ENCODE data around the gene MYPN. TPM values are rescaled to one million over a fixed set of nuclear protein-coding genes. Genes with fewer than 3 reads are reported as not detected.
"Not testable (repeated sequence)": the region's sequence is repeated elsewhere in the genome, so short reads cannot be mapped to it uniquely, and the experiment has no call there.

The MYPN gene
- total RNA-seq, 2 donors from 2014 or later = 0.23 to 2.5 TPM

DNA sequence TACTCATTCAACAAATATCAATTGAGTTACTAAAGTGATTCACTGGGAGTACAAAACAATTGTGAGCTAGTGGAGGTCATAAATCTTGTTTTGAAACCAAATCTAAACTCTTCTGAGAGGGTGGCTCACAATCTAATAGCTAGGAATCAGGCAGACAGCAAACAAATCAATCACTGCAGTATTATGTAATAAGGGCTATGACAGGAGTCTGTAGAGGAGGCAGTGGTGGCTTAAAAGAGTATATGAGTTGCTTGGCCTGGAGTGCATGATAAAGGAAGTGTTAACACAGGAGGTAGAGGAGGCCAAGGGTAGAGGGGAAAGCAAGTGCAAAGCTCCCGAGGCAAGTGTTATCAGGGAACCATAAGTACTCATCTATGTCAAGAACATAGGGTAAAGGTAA lies 16.5 kb downstream of the MYPN start:
- intact Hi-C loops (cut with DNase I) = no loop called here
- DNase-seq (ENCODE audit: low spot score) = no peak

DNA sequence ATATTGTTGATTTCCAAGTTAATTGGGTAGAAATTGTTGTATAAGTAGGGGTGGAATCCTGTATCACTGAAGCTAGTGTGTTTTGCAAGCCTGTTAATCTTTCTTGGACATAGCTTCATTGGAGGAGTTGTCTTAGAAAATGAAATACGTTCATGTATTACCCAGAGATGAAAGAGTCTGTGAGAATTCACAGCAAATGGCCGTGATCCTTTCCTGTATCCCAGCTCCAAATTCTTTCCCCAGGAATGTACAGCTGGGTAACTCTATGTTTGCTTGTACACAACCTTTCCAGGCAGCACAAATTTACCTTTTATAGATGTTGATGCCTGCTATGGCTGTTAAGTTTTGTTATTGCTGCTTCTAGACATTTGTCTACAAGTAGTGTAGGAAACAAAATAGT lies 18.7 kb downstream of the MYPN start:
- intact Hi-C loops (cut with DNase I) = no loop called here
- no peak for DNase-seq (ENCODE audit: low spot score)

DNA sequence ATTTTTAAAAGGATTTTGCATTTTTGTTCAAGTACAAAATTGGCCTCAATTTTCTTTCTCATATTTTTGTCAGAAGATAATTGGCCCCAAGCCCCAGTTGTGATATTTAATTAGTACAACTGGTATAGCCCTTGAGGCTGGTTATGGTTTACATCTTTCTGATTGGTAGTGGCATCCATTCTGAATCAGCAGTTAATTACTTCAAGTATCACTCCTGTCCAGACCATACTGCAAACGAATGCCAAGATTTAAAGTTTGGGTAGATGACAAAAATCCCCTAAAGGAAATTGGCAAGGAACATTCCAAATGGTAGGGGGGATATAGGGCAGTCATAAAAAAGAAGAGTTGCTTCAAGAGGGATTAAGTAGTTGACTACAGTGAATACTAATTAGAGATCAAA lies 23.1 kb downstream of the MYPN start:
- intact Hi-C loops (cut with DNase I) = no loop called here
- DNase-seq (ENCODE audit: low spot score) = no peak

DNA sequence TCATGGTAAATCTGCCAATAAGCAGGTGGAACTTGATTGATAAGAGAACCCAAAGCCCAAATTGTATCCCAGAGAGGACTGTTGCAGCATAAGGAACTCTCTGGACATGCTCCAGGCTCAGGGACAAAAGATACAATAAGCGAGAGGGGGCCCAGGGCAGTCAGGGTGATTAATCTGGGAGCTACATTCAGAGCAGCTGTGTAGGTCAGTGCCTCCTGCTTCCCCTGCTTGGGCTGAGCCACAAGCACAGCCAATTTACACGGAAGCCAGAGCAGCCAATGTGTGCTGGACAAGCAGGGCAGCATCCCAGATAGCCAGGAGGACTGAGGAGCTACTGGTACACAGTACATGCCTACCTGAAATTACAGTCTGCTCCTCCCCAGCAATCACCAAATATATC lies 24.2 kb downstream of the MYPN start:
- intact Hi-C loops (cut with DNase I) = no loop called here
- DNase-seq (ENCODE audit: low spot score) = no peak

DNA sequence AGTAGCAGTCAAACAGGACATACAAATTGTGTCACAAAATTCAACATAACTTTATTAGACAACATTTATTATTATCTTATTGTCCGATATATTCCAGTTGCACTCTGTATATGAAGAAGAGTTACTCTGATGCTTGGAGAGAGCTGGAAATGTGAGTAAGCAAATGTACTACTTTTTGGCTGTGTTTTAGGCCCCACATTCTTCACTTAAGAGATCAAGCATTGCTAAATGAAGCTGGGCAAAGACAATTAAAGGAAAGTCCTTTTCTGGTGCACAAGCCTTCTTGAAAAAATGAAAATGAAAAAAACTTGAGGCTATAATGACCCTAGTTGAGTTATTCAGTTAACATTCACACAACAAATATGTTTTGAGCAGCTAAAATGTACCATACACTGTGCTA lies 26.1 kb downstream of the MYPN start:
- no peak for DNase-seq (ENCODE audit: low spot score)
- intact Hi-C loops (cut with DNase I) = no loop called here

DNA sequence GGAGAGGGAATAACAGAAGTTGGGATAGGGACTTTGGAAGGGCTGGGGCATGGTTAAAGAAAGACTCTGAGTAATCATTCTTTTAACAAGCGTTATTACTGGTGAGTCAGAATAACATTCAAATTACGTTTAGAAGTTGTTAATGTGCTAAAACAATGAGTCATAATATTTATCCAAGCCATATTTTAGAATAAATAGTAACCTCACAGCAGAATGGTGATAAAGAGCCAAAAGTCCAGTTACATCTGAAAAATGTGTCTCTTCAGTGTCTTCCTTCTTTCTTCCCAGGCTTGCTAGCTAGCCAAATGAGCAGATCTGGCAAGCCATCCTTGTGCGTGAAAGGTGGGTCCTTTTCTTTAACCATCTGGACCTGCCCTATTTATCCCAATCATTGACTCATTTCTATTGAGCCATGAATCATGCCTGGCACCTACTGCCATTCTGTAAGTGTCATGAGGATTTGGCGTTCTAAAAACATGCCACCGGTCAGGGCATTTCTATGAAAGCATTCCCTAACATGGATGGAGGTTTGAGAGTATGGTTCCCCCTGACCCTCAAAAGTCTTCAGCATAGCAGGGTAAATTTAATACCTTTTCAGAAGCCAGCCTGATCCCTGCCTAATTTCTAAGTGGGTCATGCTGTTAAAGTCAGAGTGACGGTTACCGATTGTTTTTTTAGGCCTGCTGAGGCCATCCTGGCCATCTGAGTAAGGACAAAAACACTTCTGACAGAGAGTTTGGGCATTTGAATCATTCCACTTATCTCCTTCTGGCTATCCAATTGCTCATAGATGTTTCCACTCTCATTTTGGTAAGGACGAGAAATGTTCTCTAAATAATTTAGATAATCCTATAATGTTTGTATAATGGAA lies 26.9 kb downstream of the MYPN start:
- no peak for DNase-seq (ENCODE audit: low spot score)
- intact Hi-C loops (cut with DNase I) = no loop called here

DNA sequence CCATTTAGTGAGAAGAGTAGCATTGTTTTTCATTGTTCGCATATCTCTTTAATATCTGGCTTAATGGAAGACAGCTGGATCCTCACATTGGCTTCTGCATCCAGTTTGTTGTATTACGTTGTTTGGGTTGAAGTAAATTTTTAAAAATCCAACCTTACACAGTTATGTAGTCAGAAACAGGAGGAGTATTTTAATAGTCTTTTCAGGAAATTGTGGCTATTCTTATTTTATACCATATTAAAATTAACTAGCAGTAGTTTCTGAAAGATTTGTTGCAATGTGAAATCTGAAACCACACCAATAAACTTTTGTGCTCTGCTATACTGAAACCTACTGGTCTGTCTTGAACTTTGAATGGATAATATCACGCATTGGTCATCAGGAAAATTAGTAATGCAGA lies 27.9 kb downstream of the MYPN start:
- DNase-seq (ENCODE audit: low spot score) = no peak
- intact Hi-C loops (cut with DNase I) = no loop called here

DNA sequence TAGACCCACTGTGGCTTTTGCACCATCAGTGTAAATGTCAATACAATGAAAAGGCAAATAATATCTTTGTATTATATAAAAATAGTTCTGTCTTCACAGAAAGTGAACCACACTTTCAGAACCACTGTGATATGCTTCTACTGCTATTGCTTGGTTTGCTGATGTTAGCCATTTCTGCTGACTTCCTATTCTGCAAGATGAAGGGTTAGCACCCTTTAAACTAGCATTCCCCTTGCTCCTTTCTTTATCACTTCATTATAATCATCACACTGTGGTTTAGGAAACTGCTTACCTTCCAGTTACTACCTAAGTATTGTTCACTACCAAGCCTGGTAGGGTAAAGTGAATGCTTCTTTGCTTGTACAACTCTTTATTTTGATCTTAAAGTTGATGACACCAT lies 29.2 kb downstream of the MYPN start:
- no peak for DNase-seq (ENCODE audit: low spot score)
- intact Hi-C loops (cut with DNase I) = no loop called here

DNA sequence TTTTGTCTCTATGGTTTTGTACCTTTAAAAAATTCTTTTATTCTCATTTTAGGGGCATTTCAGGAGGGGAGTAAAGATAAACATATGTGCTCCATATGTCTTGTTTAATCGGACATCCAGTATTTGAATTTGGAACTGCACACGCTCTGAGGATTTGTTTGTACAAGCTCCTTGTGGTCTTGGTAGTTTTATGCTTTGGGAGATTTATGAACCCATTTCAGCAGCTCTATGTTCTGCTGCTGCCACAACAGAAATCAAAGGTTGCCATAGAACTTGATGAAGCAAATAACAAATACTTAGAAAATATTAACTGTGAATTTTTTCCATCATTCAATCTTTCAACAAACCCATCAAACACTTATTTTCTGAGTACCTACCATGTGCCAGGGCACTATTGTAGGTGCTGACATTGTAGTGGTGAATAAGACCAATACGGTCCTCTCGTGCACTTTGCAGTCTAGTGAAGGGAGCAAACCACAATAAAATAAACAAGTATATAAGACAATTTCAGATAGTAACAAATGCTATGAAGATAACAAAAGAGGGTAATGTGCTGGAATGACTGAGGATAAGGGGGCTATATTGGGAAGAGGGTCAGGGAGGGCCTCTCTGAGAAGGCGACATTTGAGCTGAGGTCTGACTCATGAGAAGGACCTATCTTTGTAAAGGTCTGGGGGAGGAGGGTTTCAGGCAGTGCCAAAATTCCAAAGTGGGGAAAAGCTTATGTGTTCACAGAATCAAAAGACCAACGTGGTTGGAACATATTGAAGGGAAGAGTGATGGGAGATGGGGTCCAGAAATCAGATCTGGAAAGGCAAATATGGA lies 30.4 kb downstream of the MYPN start:
- no peak for DNase-seq (ENCODE audit: low spot score)
- intact Hi-C loops (cut with DNase I) = no loop called here

DNA sequence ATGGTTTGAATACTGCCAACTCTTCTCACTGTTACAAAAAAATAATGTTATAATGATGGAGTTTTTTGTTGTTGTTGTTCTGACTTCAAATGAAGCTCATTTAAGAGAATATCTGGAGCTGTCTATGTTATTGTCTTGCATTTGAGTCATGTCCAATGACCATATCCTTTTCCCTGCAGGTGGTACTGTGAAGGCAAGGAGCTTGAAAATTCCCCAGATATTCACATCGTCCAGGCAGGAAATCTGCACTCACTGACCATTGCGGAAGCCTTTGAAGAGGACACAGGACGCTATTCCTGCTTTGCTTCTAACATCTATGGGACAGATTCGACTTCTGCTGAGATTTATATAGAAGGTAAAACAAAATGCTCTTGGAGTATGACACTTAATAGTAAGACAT lies 33.5 kb downstream of the MYPN start:
- DNase-seq (ENCODE audit: low spot score) = no peak
- intact Hi-C loops (cut with DNase I) = no loop called here

DNA sequence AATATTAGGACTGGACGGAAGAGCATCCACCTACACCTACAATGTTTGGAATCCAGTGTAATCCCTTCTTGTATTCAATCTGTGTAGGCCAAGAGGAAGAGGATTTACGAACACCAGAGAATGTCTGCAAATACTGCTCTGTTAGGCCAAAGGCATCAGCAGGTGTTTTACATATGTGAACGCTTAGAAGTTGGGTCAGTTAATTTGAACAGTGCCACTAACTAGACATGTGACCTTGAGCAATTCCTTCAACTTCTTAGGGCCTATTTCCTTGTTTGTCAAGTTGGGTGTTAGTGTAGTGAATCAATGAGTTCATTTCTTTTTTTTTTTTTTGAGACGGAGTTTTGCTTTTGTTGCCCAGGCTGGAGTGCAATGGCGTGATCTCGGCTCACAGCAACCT lies 35.4 kb downstream of the MYPN start:
- intact Hi-C loops (cut with DNase I) = no loop called here
- DNase-seq (ENCODE audit: low spot score) = no peak

DNA sequence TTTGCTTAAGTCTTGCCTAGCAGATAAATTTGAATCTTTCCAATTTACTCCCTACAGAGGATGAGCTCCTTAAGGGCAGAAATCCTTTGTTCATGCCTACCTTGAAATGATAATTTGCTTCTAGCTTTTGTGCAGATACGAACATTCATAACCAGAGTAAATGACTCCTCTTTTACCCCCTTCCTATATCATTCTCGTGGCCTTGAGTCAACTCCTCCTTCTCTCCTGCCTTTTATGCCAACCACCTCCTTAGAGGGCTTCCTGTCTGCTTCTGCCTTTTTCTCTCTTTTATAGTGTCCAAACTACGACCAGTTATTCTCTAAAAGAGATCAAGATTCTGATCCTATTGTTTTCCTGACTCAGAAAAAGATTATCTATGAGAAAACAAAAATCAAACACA lies 36.4 kb downstream of the MYPN start:
- no peak for DNase-seq (ENCODE audit: low spot score)
- intact Hi-C loops (cut with DNase I) = no loop called here

DNA sequence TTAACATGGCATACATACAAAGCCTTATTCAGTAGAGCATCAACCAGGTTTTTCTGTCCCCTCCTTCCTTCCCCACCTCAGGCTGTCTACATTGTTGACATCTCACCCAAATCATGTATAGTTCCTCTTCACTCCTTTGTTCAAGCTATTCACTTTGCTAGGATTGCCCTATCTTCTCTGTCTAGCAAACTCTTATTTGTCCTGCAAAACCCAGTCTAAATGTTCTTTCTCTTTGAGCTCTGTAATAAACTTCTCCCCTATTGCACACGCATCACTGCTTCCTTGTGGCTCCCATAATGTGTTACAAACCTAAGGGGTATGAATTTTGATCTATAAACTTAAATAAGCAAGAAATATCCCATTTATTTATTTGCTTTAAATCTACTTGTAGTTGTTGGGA lies 36.8 kb downstream of the MYPN start:
- no peak for DNase-seq (ENCODE audit: low spot score)
- intact Hi-C loops (cut with DNase I) = no loop called here

DNA sequence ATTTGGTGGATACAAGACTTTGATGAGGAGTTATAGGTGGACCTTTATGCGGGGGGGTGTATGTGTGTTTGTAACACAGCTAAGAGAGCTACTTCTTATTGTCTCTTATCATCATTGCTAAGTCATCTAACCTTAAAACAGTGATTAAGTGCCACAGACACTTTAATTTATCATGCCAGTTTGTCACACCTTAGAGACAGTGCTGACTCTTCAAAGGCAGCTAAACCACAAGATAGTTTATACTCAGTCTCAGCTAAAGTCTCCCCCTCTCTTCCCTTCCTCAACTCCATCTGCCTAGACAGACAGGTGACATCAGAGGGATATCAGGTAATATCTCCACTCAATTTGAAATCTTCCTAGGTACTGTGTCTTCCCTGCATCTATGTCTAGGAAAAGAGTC lies 42.2 kb downstream of the MYPN start:
- no peak for DNase-seq (ENCODE audit: low spot score)
- intact Hi-C loops (cut with DNase I) = no loop called here

DNA sequence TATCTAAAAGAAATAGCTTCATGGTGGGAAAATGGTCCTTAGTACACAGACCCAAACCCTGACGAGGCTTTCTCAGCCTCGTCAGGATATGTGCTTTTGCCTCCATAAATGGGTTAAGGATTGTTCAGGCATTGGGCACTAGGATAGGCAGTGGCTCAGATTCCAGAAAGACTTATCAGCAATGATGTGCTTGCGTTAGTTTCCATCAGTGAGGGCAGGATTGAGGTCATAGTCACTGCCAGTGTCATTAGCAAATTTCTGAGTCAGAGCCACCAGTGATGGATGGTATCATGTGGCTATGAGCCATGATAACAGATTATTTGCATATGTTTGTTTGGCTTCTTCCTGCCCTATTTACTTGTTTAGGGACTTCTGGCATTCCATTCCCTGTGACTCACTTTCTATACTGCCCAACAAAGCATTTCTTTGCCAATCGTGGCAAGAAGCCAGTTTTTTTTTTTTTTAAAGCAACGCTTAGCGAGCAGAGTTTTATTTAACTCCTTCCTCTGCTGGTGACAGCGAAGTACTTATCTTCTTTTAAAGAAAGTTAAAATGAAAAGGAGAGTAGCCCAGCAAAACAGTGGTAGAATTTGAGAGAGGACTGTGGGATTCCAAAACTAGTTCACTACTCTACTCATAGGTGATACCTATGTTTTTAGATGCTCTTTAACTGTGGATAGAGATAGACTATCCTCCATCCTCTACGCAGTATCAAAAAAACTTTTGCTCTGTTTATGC lies 44.4 kb downstream of the MYPN start:
- DNase-seq (ENCODE audit: low spot score) = no peak
- intact Hi-C loops (cut with DNase I) = no loop called here

DNA sequence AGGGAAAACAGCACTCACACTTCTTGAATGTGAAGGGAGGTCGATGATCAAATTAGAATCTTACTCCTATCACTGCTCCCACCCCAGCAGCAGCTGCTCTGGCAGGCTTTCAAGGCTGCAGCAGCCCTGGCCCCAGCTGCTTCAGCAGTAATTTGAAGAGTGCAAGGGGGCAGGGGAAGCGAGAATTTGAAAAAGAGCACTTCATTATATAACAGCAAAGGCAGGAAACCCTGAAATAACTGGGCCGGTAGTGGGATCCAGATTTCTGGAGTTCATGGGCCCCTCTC lies 44.9 kb downstream of the MYPN start:
- DNase-seq (ENCODE audit: low spot score) = no peak
- intact Hi-C loops (cut with DNase I) = no loop called here

DNA sequence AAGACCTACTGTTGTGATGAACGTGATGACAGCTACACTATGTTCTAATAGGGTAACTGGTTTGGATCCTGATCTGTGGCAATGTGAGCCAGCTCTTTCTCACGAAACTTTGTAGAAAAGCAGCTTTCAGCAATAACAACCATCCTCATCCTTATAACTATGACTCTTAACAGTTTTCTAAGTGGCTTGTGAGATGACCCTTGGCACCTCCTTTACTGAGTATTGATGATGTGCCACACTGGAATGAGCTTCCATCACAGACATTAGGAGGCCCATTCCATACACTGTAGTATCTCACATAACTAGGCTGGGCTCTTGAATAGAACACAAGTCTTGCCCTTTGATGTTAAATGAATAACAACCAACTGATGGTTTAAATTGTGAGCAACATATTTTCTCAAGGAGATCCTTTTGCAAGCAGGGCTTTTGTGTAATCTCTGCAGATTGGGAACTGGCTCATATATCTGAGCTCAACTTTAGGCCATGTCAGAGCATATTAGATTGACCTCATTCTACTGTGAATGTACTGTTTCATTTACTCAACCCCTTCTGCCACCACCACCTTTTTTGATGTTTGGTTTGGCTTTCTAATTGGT lies 46.4 kb downstream of the MYPN start:
- intact Hi-C loops (cut with DNase I) = loop anchor here in 1 of 2 donors (2.0 to 5.0 kb wide), 2 partner anchors 71 to 298 kb away; no protein-coding TSS in a partner anchor
- DNase-seq (ENCODE audit: low spot score) = no peak

DNA sequence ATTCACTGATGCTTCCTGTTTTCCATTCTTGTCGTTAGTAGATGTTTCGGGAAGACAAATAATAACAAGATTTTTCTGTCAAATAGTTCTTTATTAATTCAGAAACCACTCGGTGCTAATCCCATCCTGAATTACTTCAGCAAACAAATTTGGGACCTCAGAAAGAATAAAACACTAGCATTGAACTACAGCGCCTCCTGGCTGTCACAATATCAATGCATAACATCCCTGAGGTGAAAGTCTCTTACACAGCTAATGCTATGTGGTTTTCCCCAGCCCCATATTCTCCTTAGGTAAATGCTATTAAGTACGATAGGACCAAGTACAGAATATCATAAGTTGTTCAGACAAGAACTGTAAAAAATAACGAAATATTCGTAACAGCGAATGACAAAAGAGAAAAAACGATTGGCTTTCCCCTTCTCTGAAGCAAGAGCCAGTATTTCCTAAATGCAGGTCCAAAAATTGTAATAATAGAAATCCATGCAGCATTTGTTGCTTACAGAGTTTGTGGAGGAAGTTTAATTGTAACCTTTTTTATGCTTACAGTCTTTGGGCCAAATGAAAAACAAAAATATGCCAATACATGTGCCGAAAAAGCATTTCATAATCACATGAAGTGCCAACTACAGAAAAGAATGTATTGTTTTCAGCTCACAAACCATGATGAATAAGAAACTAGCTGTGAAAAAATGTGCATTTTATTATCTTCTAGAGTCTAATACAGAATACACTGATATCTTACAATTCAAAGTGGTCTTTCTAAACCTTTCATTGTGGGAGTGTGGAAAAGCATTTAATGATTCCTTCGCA lies 47.3 kb downstream of the MYPN start:
- DNase-seq (ENCODE audit: low spot score) = no peak
- intact Hi-C loops (cut with DNase I) = loop anchor here in 1 of 2 donors (2.0 to 5.0 kb wide), 2 partner anchors 72 to 299 kb away; no protein-coding TSS in a partner anchor

DNA sequence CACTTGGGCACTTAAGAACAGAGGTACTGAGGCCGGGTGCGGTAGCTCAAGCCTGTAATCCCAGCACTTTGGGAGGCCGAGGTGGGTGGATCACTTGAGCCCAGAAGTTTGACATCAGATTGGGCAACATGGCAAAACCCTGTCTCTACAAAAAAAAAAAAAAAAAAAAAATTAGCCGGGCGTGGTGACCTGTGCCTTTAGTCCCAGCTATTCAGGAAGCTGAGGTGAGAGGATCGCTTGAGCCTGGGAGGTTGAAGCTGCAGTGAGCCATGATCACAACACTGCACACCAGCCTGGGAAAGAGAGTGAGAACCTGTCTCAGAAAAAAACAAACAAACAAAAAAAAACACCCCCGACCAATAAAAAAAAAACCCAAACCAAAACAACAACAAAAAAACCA lies 48.2 kb downstream of the MYPN start:
- intact Hi-C loops (cut with DNase I) = loop anchor here in 1 of 2 donors (2.0 to 5.0 kb wide), 2 partner anchors 73 to 300 kb away; no protein-coding TSS in a partner anchor

More for the DNA sequence above, 48.2 kb downstream of the MYPN start:
- not testable (repeated sequence) for DNase-seq (ENCODE audit: low spot score)

Data from posterior vena cava (tissue), 2 donors.